HG03439 (cell line): ENCODE data around the gene NYAP2.

Experiments
- ATAC-seq: cut with Tn5 transposase; IDR thresholded peaks from one replicate; pipeline ENCODE4 v1.9.1; 2021; ENCODE audit warnings: mild to moderate bottlenecking, moderate library complexity; ENCODE audit not compliant: unreplicated experiment

The NYAP2 gene

DNA sequence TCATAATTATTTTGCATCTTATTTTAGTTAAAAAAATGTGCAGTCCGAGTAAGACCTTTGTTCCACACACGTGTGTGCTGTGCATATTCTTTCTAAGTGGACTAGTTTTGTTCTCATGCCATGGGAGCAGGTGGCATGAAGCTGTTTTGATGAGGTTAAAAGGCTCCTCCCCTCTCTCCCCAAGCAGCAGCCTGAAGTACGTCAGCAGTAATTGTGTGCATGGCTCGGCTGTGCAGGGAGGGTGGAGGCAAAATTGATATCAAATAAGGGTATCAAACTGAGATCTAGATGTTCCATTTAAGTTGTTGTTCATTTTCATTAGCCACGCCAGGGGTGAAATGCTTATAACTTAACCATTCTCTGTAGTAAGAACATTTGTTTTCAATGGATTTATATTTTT lies at the start of gene NYAP2:
Gene NYAP2 (plus strand): TSS at position 207 of the 400 bp plus-strand sequence. CDS start 9,171 bp downstream, outside the sequence.
- no peak for ATAC-seq

GRCh38 chr2:225353579-225354085 lies 45.9 kb upstream of the NYAP2 start:
- no peak for ATAC-seq

GRCh38 chr2:225354281-225354774 lies 45.2 kb upstream of the NYAP2 start:
- no peak for ATAC-seq

DNA sequence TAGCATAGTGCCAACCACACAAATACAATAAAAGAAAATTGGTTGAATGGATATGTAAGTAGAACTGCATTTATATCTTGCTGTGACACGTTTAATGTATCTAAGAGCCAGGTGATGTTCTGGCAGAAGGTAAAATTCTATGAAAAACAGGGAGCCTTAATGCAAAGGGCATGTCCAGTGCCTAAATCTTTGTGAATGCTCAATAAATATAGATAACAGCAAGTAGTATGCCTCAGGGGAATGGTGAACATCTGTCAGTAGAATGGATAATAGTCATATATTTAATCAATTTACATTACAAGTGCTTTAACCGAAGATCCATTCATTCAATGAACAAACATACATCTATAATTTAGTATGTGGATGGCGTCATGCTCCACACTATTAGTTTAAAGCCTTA lies 43.7 kb upstream of the NYAP2 start:
- ATAC-seq = no peak

DNA sequence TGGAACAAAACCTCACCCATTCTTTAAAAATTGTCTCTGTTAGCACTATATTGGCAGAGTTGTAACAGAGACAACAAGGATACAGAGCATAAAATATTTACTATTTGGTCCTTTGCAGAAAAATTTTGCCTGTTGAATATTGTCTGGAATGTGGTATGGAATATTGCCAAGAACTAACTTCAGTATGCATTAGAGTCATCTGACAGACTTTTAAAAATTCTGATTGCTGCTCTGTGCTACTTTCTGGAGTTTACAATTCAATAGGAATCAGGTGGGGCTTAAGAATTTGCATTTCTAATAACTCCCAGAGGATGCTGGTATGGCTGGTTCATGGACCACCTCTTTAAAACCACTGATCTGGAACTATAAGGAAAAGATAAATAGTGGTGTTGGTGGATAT lies 32.8 kb upstream of the NYAP2 start:
- ATAC-seq = no peak

GRCh38 chr2:225367482-225367881 lies 32.0 kb upstream of the NYAP2 start:
- no peak for ATAC-seq

DNA sequence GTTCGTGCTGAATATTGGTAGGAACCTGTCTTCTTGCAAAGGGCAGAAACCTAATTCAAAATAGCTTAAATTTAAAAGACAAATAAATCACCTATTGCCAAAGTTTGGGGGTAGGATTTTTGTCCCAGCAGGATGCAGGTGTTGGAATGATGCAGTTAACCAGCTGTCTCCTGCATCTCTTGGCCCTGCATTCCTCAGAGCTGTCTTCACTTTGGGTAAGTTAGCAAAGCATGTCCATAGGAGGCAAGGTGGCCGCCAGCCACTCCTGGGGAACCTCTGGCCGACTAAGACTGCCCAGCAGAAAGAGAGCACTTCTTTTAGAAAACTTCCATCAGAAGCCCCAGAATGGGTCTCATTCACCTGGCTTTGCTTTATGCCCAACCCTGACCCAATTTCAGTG lies 20.5 kb upstream of the NYAP2 start:
- ATAC-seq = no peak

DNA sequence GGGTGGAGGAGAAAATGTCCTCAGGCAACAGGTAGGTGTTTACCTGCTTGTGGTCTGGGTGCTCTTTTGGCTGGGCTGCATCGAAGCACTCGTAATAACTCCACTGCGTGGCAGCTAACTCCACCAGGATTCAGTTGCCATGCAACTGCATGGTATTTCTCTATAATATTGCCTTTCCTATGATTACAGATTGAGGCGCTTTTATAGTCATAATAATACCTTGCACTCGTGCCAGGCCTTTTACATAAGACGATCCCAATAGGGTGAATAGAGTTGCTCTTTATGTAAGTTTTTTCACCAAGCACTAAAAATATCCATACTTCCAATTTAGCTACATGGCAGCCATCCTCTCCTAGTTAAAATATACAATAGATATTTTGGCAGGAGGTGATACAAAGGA lies 19.7 kb upstream of the NYAP2 start:
- no peak for ATAC-seq

GRCh38 chr2:225381609-225382008 lies 17.9 kb upstream of the NYAP2 start:
- ATAC-seq = no peak

DNA sequence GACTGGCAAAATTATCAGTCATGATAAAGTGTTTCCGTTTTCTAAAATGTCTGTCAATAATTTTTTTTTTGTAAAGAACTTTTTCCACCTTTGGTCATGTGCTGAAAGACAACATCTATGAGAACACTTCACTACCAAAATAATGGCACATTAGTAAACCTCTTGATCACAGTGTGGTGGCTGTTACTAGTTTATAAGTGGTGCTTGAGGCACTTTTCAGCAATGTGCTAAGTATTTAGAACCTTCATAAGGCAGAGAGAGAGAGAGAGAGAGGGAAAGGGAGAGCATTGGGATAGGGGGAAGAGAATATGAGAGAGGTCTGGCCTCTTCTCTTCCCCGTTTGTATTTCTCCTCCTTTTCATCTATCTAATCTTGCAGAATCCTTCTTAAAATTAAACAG lies 1.1 kb upstream of the NYAP2 start:
- no peak for ATAC-seq

- no peak for ATAC-seq
Observed at GRCh38 chr2:225400060-225400511, 576 bp downstream of the NYAP2 start.

DNA sequence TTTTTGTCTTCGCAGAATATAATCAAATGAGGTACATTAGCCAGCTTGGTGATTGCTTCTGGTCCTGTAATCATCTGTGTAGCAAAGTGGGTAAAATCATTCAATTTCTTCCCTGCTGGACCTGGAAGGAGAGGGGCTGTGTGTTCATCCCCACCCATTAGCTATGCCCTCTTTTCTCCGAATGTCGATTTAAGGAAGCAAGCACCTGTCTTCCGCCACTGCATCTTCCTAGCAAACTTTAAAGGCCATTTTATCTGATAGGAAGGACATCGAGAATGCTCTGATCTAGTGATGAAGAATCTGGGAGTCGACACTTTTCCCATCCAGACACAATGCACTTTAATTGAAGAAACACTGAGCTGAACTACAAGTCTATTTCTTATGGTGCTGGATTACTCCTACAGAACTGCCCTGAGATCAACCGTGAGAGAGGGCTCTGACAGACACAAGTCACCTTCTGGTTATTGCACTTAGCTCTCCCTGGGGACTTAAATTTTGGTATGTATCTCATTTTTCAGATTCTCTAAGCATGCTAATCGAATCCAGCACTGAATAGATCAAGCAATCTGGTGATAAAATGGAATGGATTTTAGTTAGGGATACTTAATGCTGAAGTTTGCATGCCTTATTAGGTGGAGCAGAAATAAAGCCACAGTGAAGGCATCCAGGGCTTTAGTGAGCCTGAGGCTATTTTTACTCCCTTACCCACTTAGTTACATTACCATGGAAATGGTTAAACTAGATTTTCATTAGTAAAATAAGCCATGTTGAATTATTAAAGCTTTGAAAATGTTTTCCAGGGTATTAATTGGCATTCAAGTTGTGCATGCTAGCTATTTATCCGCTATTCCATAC lies 1.3 kb downstream of the NYAP2 start:
- no peak for ATAC-seq

DNA sequence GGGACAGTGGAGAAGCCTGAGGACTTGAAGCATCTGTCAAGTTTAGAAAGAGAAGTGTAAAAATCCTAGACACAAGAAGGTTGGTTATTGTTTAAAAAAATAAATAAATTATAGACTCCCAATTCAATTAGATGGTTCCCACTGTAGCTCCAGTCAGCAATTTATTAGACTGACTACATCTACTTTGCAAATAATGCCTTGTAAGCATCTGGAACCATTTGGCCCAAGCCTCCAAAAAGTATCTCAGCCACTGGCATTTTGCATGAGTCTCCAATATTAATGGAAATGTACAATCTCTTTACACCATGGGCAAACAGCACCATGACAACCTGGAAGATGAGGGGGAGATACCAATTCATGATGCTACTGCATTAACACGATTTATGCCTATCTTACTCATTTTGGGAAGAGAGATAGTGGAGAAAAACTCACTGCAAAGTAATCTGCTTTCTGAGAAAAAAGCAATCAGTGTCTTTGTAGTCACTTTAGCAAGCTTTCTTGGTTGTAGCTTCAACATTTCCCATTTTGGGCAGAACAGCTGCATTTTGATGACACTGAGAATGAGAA lies 2.8 kb downstream of the NYAP2 start:
- no peak for ATAC-seq

- ATAC-seq = no peak
Observed at GRCh38 chr2:225411452-225411851, 11.9 kb downstream of the NYAP2 start.

GRCh38 chr2:225413786-225414185 lies 14.3 kb downstream of the NYAP2 start:
- no peak for ATAC-seq

DNA sequence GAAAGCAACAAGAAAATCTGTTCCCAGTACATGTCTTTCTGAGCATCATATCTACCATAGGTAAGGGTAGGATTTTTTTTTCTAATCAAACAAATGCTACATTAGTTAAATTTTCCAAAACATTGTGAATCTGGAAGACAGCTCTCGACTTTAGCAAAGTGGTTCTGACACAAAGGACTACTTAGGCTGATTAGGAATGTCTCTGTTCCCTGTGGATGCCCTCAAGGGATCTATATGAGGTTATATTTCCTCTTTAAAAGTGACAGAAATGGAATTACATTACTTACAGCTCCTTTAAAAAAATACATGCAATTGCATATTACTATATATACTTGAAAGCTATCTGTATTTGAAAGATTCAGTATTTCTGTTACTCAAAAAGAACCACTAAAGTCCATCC lies 15.4 kb downstream of the NYAP2 start:
- ATAC-seq = no peak

- ATAC-seq = no peak
Observed at GRCh38 chr2:225415341-225415740, 15.8 kb downstream of the NYAP2 start.

GRCh38 chr2:225415792-225416191 lies 16.3 kb downstream of the NYAP2 start:
- ATAC-seq = no peak

GRCh38 chr2:225416616-225417367 lies 17.3 kb downstream of the NYAP2 start:
- no peak for ATAC-seq

DNA sequence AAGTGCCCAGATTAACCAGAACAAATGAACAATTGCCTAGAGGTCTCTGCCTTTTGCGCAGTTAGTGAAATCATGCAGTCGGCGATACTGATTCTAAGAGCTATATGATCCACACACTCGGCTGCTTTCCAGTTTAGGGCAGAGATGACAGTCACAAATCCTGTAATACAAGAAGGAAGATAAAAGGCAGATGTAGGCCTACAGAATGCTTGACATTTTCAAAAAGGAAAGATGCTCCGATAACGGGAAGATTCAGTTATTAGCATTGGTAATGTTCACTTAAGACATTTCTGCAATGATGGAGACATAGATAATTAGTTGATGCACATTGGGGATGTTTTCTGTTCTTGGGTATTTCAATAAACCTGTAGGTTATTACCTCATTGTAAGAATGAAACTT lies 19.5 kb downstream of the NYAP2 start:
- ATAC-seq = no peak

DNA sequence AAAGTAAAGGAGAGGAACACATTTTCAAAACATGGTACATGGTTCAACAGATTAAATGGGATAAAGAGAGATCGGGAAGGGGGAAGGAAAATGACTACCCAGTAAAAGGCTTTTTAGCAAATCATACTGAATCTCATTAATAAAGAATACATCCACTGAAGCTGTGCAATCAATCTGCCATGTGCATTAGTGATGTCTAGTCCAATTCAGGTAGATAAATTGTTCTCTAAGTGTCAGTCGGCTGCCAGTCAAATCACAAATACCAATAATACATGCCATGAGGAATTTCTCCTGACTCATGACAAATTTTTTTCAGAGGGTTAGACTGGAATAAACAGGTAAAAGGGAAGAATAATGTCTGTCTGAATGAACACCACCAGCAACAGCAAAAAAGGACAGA lies 22.6 kb downstream of the NYAP2 start:
- ATAC-seq = no peak
